RWPE1 (cell line): Measurements from ENCODE around the gene LZTS2.

Experiments
- CTCF ChIA-PET: fragments of 350-600 bp; sonication (Branson Sonifier 250); formaldehyde crosslinking; extraction: SDS; loops from one replicate; lab custom pipeline; 2021; lab: Yijun Ruan, JAX
- POLR2A ChIA-PET: fragments of 400-600 bp; formaldehyde crosslinking; extraction: SDS; loops from one replicate; lab custom pipeline; 2020; ENCODE audit warnings: antibody characterized with exemption; ENCODE audit not compliant: low non-redundant PET; lab: Yijun Ruan, JAX
- DNase-seq: peaks from one replicate; pipeline ENCODE4 v3.0.0; 2012; ENCODE audit warnings: low spot score
- H3K27ac ChIP-seq: fragments of 450-650 bp; 2 replicates; pipeline ENCODE4 v1.5.1; 2017
- TF ChIP-seq, protein P1 (sequence below): fragments of 450-650 bp; conservative IDR thresholded peaks from 2 replicates; pipeline ENCODE4 v1.5.1; 2017; ENCODE audit warnings: low read depth, mild to moderate bottlenecking

Gene LZTS2

DNA sequence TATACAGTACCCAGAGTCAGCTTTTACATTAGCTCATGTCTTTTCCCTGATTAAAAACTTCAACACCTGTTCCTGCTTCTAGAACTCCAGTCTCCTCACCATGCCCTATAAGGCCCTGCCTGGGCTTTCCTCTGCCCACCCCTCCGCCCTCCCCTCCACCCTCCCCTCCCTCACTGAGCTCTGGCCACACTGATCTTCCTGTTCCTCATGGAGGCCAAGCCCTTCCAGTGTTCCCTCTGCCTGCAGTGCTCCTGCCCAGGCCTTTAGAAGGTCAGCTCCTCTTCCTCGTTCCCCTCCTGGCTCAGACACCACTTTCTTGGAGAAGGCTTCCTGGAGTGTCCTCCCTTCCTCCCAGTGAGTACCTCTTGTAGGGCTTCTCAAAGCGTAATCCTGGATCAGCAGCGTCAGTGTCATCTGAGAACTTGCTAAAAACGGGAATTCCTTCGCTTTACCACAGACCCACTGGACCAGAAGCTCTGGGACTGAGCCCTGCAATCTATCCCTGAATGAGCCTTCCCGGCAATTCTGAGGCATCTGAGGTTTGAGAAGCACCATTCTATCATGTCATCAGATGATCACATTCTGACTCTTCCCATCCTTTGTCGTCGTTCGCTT lies 27.6 kb downstream of the LZTS2 start:
- H3K27ac ChIP-seq, result no peak overlapping the region
- DNase-seq, result no peak
- ChIA-PET CTCF (interaction anchor here (0.7 to 2.7 kb wide), 6 partner anchors 8 to 68 kb away, joined by 3 to 11 read pairs (median 3); partner anchors contain the start of gene KAZALD1), POLR2A (interaction anchor here (0.6 kb wide), 1 partner anchor 9 kb away, joined by 3 read pairs; no protein-coding TSS in a partner anchor)
- TF ChIP-seq, protein P1, sequence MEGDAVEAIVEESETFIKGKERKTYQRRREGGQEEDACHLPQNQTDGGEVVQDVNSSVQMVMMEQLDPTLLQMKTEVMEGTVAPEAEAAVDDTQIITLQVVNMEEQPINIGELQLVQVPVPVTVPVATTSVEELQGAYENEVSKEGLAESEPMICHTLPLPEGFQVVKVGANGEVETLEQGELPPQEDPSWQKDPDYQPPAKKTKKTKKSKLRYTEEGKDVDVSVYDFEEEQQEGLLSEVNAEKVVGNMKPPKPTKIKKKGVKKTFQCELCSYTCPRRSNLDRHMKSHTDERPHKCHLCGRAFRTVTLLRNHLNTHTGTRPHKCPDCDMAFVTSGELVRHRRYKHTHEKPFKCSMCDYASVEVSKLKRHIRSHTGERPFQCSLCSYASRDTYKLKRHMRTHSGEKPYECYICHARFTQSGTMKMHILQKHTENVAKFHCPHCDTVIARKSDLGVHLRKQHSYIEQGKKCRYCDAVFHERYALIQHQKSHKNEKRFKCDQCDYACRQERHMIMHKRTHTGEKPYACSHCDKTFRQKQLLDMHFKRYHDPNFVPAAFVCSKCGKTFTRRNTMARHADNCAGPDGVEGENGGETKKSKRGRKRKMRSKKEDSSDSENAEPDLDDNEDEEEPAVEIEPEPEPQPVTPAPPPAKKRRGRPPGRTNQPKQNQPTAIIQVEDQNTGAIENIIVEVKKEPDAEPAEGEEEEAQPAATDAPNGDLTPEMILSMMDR, result no peak

DNA sequence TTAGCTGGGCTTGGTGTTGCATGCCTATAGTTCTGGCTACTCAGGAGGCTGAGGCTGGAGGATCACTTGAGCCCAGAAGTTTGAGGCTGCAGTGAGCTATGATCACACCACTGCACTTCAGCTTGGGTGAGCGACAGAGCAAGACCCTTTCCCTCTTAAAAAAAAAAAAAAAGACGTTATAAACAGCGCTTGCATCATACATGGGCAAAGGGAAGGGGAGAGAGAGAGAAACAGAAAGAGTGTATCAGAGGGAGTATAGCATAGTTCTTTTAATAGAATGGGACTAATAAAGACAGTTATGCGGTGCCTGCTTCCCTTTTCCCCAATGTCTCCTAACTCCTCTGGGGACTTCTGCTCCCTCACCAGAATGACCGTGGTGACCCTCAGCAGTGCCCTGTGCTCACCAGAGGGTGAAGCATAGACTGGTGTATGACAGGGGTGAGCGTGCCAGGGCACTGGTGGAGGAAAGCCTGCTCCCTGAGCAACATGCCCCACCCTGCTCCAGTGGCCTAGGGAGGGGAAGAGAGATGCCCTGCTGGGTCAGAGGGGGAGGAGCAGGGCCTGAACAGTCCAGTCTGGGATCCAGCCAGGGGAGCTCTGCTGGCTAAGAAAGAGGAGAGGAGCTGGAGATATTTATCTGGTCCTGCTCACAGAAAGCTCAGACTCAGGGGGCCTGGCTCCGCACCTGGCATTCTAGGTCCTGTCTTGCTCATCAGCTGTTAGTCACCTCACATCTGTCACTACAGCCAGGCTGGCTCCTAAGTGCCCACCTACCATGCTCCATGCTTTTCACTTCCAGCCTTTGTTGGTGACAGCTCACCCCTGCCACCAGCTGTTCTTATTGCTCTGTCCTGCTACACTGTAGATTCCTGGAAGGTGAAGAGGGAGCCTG lies 29.1 kb downstream of the LZTS2 start:
- peak overlapping the region; percentile 56 for H3K27ac ChIP-seq
- ChIA-PET CTCF (interaction anchor here (0.6 to 2.7 kb wide), 6 partner anchors 10 to 32 kb away, joined by 3 to 8 read pairs (median 4); no protein-coding TSS in a partner anchor), POLR2A (interaction anchor here (1.3 to 1.6 kb wide), 2 partner anchors 14 to 32 kb away, joined by 3 to 5 read pairs; no protein-coding TSS in a partner anchor)
- DNase-seq, result no peak
- TF ChIP-seq, protein P1, result no peak

DNA sequence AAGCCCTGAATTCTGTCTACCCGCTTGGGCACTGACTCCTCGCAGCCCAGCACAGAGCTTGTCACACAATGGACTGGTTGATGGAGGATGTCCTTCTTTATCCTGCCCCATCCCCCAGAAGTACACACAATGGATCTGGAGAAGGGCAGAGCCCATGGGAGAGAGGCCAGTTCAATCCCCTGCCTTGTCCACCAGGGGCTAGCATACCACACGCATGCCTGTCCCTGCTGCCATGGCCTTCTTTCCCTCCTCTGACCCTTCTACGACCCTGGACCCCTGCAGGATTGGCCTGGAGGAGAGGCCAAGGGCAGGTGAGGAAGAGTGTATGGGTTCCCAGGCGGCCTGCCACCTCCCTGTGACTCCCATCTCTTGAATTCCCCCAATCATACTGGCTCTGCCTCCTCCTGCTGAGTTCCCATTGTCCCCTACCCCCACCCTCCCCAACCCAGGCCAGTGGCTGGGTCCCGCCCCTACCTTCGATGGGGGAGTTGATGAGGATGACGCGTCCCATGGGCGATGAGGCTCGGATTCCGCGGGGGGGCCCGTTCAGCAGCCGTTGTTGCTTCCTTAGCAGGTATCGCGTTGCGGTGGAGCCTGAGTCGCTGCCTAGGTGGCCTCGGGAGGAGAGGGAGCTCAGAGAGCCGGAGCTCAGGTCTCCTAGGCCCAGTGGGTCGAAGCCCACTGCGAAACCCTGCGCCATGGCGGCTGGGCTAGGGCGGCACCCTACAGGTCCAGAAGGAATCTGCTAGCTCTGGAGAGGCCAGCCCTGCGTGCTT lies 30.1 kb downstream of the LZTS2 start:
- DNase-seq, result no peak
- POLR2A ChIA-PET, result interaction anchor here (1.3 to 1.6 kb wide), 2 partner anchors 13 to 31 kb away, joined by 3 to 5 read pairs; no protein-coding TSS in a partner anchor
- CTCF ChIA-PET, result interaction anchor here (0.6 to 1.6 kb wide), 9 partner anchors 11 to 33 kb away, joined by 3 to 8 read pairs (median 4); partner anchors contain the start of gene LZTS2
- TF ChIP-seq, protein P1, result no peak
- H3K27ac ChIP-seq, result peak overlapping the region; percentile 99

DNA sequence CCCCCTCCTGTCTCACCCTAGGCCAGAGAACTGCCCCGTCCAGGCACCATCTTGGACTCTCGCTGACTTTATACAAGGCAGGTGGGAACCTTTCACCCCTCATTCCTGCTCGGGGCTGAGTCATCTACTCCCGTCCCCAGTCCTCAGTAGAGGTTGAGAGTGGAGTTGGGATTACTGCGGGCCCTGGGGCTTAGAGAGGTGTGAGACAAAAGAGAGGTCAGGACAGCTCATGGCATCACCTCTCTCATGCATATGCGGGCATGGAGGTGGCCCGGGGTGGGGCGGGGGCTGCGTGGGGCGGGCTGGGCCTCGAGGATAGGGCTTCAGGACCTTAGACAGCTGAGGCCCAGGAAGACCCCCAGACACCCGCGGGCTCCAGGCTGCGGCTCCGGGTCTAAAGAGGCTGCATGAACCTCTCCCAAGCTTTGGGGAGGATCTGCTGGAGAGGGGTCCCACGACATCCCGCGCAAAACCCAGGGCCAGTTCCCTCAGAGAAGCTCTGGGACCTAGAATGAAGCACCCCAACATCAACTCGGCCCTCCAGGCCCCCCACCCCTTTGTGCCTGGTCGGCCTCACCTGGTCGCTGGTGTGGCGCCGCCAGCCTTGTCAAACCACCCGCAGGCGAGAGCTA lies 31.0 kb downstream of the LZTS2 start:
- peak overlapping the region; percentile 99 for H3K27ac ChIP-seq
- TF ChIP-seq, protein P1, result no peak
- ChIA-PET CTCF (interaction anchor here (1.2 to 1.6 kb wide), 6 partner anchors 12 to 65 kb away, joined by 3 to 8 read pairs (median 6); partner anchors contain the start of gene LZTS2), POLR2A (interaction anchor here (1.1 to 1.6 kb wide), 2 partner anchors 12 to 21 kb away, joined by 5 read pairs; no protein-coding TSS in a partner anchor)
- DNase-seq, result peak; percentile 51

DNA sequence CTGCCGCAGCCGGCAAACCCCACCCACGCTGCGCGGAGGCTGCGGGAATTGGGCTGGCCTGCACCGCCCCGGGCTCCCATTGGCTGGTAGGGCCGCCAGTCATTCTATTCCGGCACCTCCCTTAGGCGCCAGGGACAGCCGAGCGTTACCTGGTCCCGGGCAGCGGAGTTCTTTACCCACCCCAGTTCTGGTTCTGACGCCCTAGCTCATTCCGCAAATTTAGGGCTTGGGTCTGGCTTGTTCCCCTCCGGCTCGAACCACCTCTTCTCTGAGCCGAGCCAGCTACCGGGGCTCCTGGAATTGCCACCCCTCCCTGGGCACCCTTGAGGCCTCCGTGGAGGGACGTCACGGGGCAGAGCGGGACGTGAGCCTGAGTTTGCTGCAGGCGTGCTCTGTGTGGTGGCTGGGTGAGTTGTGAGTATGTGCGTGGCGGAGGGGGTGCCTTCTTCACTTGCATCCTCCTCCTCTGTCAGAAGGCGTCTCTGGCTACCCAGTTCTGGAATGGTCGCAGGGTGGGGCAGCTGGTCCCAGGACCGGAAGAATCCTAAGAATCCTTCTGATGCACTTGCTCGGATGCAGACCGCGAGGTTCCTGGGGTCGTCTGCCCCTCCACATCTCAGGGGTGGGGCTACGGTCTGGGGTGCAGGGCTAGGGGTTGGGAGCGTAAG lies 31.7 kb downstream of the LZTS2 start, which contains the start of the genes PDZD7 and SFXN3:
Gene PDZD7 (minus strand): TSS at position 2 of the 668 bp plus-strand sequence. CDS start 910 bp downstream, outside the sequence.
Gene SFXN3 (plus strand): TSS at position 107 of the 668 bp plus-strand sequence. CDS start 3,461 bp downstream, outside the sequence.
- TF ChIP-seq, protein P1, result no peak
- H3K27ac ChIP-seq, result peak within 1 kb of the TSS; percentile 99
- peak; percentile 99 for DNase-seq
- POLR2A ChIA-PET, result interaction anchor here (1.1 kb wide), 1 partner anchor 20 kb away, joined by 5 read pairs; no protein-coding TSS in a partner anchor
- CTCF ChIA-PET, result interaction anchor here (0.6 to 1.6 kb wide), 13 partner anchors 10 to 1368 kb away, joined by 3 to 12 read pairs (median 4); partner anchors contain the start of gene LZTS2
